HPDE6-E6E7 (cell line): ENCODE data around the gene EIF3K.

Experiments used
- DNase-seq: peaks from one replicate; pipeline ENCODE4 v3.0.0; 2011; ENCODE audit warnings: missing footprints; ENCODE audit errors: extremely low spot score

EIF3K gene

GRCh38 chr19:38649305-38650171 lies 30.6 kb downstream of the EIF3K start:
- DNase-seq, result no peak

- DNase-seq, result no peak
These were observed 31.3 kb downstream of the EIF3K start for GRCh38 chr19:38650172-38650775.

GRCh38 chr19:38650911-38651584 lies 32.1 kb downstream of the EIF3K start:
- DNase-seq, result no peak

- no peak for DNase-seq
These were observed 34.1 kb downstream of the EIF3K start for GRCh38 chr19:38653028-38653571.

GRCh38 chr19:38654628-38655055 lies 35.7 kb downstream of the EIF3K start:
- no peak for DNase-seq

- DNase-seq, result no peak
These were observed 36.3 kb downstream of the EIF3K start for GRCh38 chr19:38655148-38655824.

- no peak for DNase-seq
These were observed 37.4 kb downstream of the EIF3K start for GRCh38 chr19:38656171-38656981.

- peak; percentile 75 for DNase-seq
These were observed 38.7 kb downstream of the EIF3K start for GRCh38 chr19:38657633-38658222.

- DNase-seq, result peak; percentile 79
These were observed 39.7 kb downstream of the EIF3K start for GRCh38 chr19:38658462-38659306.

- DNase-seq, result no peak
These were observed 41.7 kb downstream of the EIF3K start for GRCh38 chr19:38660724-38661123.

- no peak for DNase-seq
These were observed 42.1 kb downstream of the EIF3K start for GRCh38 chr19:38661136-38661535.

- peak; percentile 67 for DNase-seq
These were observed 43.0 kb downstream of the EIF3K start for GRCh38 chr19:38661996-38662395.

- no peak for DNase-seq
These were observed 43.7 kb downstream of the EIF3K start for GRCh38 chr19:38662537-38663155.

GRCh38 chr19:38663156-38663651 lies 44.2 kb downstream of the EIF3K start:
- DNase-seq, result no peak

GRCh38 chr19:38663957-38664502 lies 45.0 kb downstream of the EIF3K start:
- no peak for DNase-seq

- no peak for DNase-seq
These were observed 45.7 kb downstream of the EIF3K start for GRCh38 chr19:38664503-38665211.

GRCh38 chr19:38665219-38665931 lies 46.4 kb downstream of the EIF3K start:
- no peak for DNase-seq
